Ovary (tissue), 9 donors: ENCODE data around the gene OARD1. TPM values are rescaled to one million over a fixed set of nuclear protein-coding genes. Genes with fewer than 3 reads are reported as not detected.
A peak's percentile ranks its signal among the peaks of the same experiment; 100 is the strongest.

Experiments
- DNase-seq, 5 donors: peaks; one replicate each; pipeline ENCODE4 v3.0.0-alpha.2; 2019 to 2020
- H3K27ac ChIP-seq, 2 donors: fragments of 200-600 bp; one replicate each; pipeline versions ENCODE4 v1.5.1 to v1.8.0; 2019 to 2022
- H3K27me3 ChIP-seq: fragments of 200-600 bp; one replicate; pipeline ENCODE4 v1.8.0; 2022
- H3K36me3 ChIP-seq: fragments of 200-600 bp; sonication (generic); one replicate; pipeline ENCODE4 v1.5.1; 2019
- H3K4me1 ChIP-seq: one replicate; pipeline ENCODE4 v1.8.1; 2013; ENCODE audit warnings: mild to moderate bottlenecking, moderate library complexity; ENCODE audit not compliant: insufficient read depth
- H3K4me3 ChIP-seq: fragments of 200-600 bp; sonication (generic); one replicate; pipeline ENCODE4 v1.5.1; 2017
- H3K9me3 ChIP-seq, 2 donors: fragments of 200-600 bp in 1 of 2; sonication (generic) in 1 of 2; one replicate each; pipeline versions ENCODE4 v1.5.1 to v1.8.1; 2013 to 2019; ENCODE audit warnings: mild to moderate bottlenecking in 1 of 2, moderate library complexity in 1 of 2
- CTCF ChIP-seq, 3 donors: fragments of 450-650 bp in 2 of 3; fragments of 200-600 bp in 1 of 3; IDR thresholded peaks; one replicate each; pipeline versions ENCODE4 v1.5.1 to v1.8.0; 2016 to 2022; ENCODE audit warnings: antibody characterized with exemption in 3 of 3, mild to moderate bottlenecking in 1 of 3
- EP300 ChIP-seq: sonication (generic); formaldehyde crosslinking; IDR thresholded peaks from one replicate; pipeline ENCODE4 v1.6.1; 2017; ENCODE audit warnings: antibody characterized with exemption
- POLR2A ChIP-seq: fragments of 450-650 bp; IDR thresholded peaks from one replicate; pipeline ENCODE4 v1.6.1; 2017; ENCODE audit warnings: antibody characterized with exemption, mild to moderate bottlenecking, moderate library complexity
- WGBS, 3 donors: extraction: QIAGEN DNeasy Blood & Tissue Kit in 1 of 3; methylation state at CpG; one replicate each; pipeline versions ENCODE4 v1.1.5 to v1.1.7; 2013 to 2017; 5-methylcytosine and 5-hydroxymethylcytosine counted together
- intact Hi-C, 4 donors: fragments of 100-400 bp; cut with DNase I; formaldehyde crosslinking; loops; one replicate each; pipeline versions ENCODE4 v1.11.0 to v1.15.1; 2022 to 2023
- polyA plus RNA-seq, 2 donors: library from polyadenylated mRNA; stranded (reverse); fragments of 200-250 nt in 1 of 2; fragments of 350-450 nt in 1 of 2; fragmentation: Illumina TruSeq in 1 of 2; extraction: RNeasy Lipid Tissue Mini Kit (QIAGEN cat#74804) in 1 of 2; gene quantifications; one replicate each; pipeline ENCODE4 v1.2.3, GENCODE V29; 2013 to 2014
- total RNA-seq, 7 donors: library from RNA; depleted of rRNA in 2 of 7; stranded (reverse); fragments of >200 nt in 2 of 7; fragmentation: NEBNext Ultra II Directional in 3 of 7; extraction: Animal tissue kit (Norgen Biotek cat#: 25700) in 3 of 7; gene quantifications; one replicate each; pipeline versions ENCODE4 v1.1.0 to v1.2.4, GENCODE V29; 2016 to 2023
- donor health status: DM: no; HTN: no; CAD: no; lungs with moderate emphysema.
- donor health status: DM: no; HTN: no; CAD: no.
- donor health status: Bipolar disorder and iron deficiency.
- donor health status: DM: yes; HTN: yes; CAD: no.
- donor health status: DM: no; HTN: no; CAD: no.
- donor health status: DM: yes; HTN: yes; CAD: no.

OARD1 gene
- total and polyA plus RNA-seq, 9 donors: 10.6 to 34.5 (median 21.4) TPM

DNA sequence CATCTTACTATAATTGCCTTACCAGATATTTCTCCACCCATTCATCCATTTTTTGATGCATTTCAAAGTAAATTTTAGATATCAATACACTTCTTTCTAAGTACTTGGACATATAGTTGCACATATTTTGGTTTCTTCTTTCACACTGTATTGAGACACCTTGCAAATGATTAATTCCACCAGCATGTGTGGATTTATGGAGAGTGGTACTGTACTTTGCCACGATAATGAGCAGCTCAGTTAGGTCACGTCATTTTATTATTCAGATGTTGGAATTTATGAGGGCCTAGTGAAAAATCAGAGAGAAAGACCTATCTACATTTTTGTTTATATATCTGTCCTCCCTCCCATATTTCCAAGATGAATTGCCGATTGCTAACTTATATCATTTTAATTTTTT is 5.9 kb upstream of the OARD1 start:
- no peak for DNase-seq
- Histone ChIP-seq H3K36me3 (no peaks in the 10 kb centered on the region), H3K4me3 (no peak overlapping the region), H3K9me3 (no peaks in the 10 kb centered on the region), H3K27ac (no peak overlapping the region), H3K27me3 (no peaks in the 10 kb centered on the region), H3K4me1 (peaks cover 5% of the 10 kb centered on the region)
- TF ChIP-seq POLR2A (no peak), EP300 (no peak), CTCF (IDR thresholded peaks at IDR 0.05) (no peak)
- 78 to 84% (median 82%) methylated on average over 3 of the region's 3 CpGs for WGBS, 3 donors
- intact Hi-C loops: no loop called here

DNA sequence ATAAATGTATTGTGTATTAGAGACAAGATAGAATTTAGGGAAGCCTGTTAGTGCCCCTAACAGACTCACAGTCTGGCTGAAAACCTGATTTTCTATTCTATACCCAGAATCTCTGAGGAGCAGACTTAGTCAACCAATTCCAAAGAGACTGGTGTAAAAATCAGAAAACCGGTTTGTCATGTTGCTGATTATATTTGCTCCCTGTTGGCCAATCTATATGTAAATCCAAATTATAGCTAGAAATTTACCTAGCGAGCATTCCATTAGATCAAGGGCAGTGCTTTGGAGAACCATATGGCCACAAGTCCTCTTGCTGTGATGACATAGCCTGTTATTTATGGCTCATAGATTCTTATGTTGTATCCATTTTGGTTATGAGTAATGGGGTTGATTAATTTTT is 5.4 kb upstream of the OARD1 start:
- WGBS, 3 donors: 88 to 90% (median 90%) methylated on average over 2 of the region's 2 CpGs
- no peak for DNase-seq
- Histone ChIP-seq H3K27me3 (no peaks in the 10 kb centered on the region), H3K9me3 (no peaks in the 10 kb centered on the region), H3K4me3 (no peak overlapping the region), H3K27ac (no peak overlapping the region), H3K4me1 (peaks cover 5% of the 10 kb centered on the region), H3K36me3 (no peaks in the 10 kb centered on the region)
- intact Hi-C loops: no loop called here
- TF ChIP-seq POLR2A (no peak), CTCF (IDR thresholded peaks at IDR 0.05) (no peak), EP300 (no peak)

GRCh38 chr6:41075651-41076626 is 3.8 kb upstream of the OARD1 start:
- no peaks in the 10 kb centered on the region for H3K27me3 ChIP-seq
- intact Hi-C loops: no loop called here
- no peaks in the 10 kb centered on the region for H3K36me3 ChIP-seq
- H3K4me3 ChIP-seq: no peak overlapping the region
- no peak for TF ChIP-seq CTCF (IDR thresholded peaks at IDR 0.05)
- no peak for TF ChIP-seq POLR2A
- no peak for TF ChIP-seq EP300
- peaks cover 5% of the 10 kb centered on the region for H3K4me1 ChIP-seq
- H3K27ac ChIP-seq: no peak overlapping the region
- DNase-seq: no peak
- no peaks in the 10 kb centered on the region for H3K9me3 ChIP-seq
- WGBS, 3 donors: 69 to 79% (median 77%) methylated on average over 4 of the region's 4 CpGs

DNA sequence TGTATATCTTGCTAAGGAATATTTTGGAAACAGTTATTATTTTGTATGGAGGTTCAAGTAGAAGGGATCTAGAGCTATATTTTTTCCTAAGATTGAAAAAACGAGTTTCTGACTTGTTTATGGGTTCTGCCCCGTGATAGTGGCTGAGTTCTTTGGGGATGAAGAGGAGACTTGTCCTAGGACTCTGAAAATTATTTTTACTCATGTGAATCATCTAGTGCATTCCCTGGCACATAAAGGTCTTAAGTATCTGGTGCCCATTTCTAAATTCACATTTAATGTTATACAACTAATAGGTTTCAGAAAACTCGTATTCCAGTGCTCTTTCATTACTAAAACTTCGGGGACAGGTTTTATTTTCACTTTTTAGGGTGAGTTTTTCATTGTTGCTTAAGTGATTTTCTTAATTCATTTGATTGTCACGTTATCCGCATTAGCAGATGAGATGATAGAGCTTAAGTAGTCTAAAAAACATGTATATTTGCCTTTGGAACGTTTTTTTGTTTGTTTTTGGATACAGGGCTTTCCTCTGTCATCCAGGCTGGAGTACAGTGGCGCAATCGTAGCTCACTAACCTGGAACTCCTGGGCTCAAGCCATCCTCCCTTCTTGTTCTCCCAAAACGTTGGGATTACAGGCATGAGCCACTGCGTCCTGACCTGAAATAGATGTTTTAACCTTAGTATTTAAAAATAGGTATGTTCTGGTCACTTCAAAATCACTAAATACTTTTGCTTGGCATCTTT is 2.7 kb upstream of the OARD1 start:
- peak overlapping the region; percentile 6 for H3K4me3 ChIP-seq
- TF ChIP-seq CTCF (IDR thresholded peaks at IDR 0.05) (no peak), POLR2A (no peak), EP300 (no peak)
- H3K36me3 ChIP-seq: no peaks in the 10 kb centered on the region
- H3K27me3 ChIP-seq: no peaks in the 10 kb centered on the region
- peaks cover 5% of the 10 kb centered on the region for H3K4me1 ChIP-seq
- no peaks in the 10 kb centered on the region for H3K9me3 ChIP-seq
- 37 to 41% (median 37%) methylated on average over 11 of the region's 11 CpGs for WGBS, 3 donors
- H3K27ac ChIP-seq: peak overlapping the region in 1 of 2 donors; percentile 99
- intact Hi-C loops: no loop called here
- DNase-seq: peak in 2 of 5 donors; percentile 28 to 41
